SU-DHL-6 (cell line): ENCODE data around the gene GLRA3.

Experiments used
- H2AFZ ChIP-seq: fragments of 200-600 bp; sonication (generic); 2 replicates; pipeline ENCODE4 v1.6.1; 2014; ENCODE audit warnings: low read depth, mild to moderate bottlenecking, moderate library complexity, mixed read lengths, antibody characterized with exemption, low read length; ENCODE audit not compliant: severe bottlenecking
- H3F3A ChIP-seq: fragments of 200-600 bp; shearing (Covaris generic); 2 replicates; pipeline ENCODE4 v1.6.0; 2016; ENCODE audit warnings: antibody characterized with exemption, mild to moderate bottlenecking; ENCODE audit not compliant: insufficient read depth
- H3K27ac ChIP-seq: fragments of 200-600 bp; sonication (generic); 2 replicates; pipeline ENCODE4 v1.5.1; 2016; ENCODE audit warnings: low read depth, mild to moderate bottlenecking, low read length, moderate library complexity, mixed read lengths
- H3K27me3 ChIP-seq: fragments of 200-600 bp; sonication (generic), shearing (Covaris generic); 2 replicates; pipeline ENCODE4 v1.6.0; 2014; ENCODE audit warnings: mild to moderate bottlenecking, low read length
- H3K36me3 ChIP-seq: fragments of 200-600 bp; sonication (generic); 2 replicates; pipeline ENCODE4 v1.6.1; 2014; ENCODE audit warnings: mild to moderate bottlenecking, low read length, mixed read lengths
- H3K4me2 ChIP-seq: fragments of 300-600, 200-600 bp; shearing (Covaris generic), sonication (generic); 2 replicates; pipeline ENCODE4 v1.6.0; 2014; ENCODE audit warnings: low read length, low read depth, mild to moderate bottlenecking; ENCODE audit not compliant: poor library complexity, severe bottlenecking
- H3K4me3 ChIP-seq: fragments of 200-600 bp; sonication (generic); 2 replicates; pipeline ENCODE4 v1.5.1; 2014; ENCODE audit warnings: antibody characterized with exemption, low read length, mild to moderate bottlenecking, mixed read lengths; ENCODE audit not compliant: insufficient read depth, poor library complexity, severe bottlenecking
- H3K79me2 ChIP-seq: fragments of 200-600 bp; sonication (generic); 2 replicates; pipeline ENCODE4 v1.6.1; 2014; ENCODE audit warnings: mild to moderate bottlenecking, low read length, moderate library complexity; ENCODE audit not compliant: insufficient read depth
- H3K9ac ChIP-seq: fragments of 200-600 bp; sonication (generic); 2 replicates; pipeline ENCODE4 v1.7.0; 2014; ENCODE audit warnings: mild to moderate bottlenecking, low read length
- H3K9me2 ChIP-seq: fragments of 200-600 bp; sonication (generic); replicated peaks from 2 replicates; pipeline ENCODE4 v1.6.1; 2014; ENCODE audit warnings: low read length; ENCODE audit not compliant: insufficient read depth
- H3K9me3 ChIP-seq: fragments of 200-600 bp; sonication (generic); 2 replicates; pipeline ENCODE4 v1.6.1; 2014; ENCODE audit warnings: low read length, mixed read lengths; ENCODE audit not compliant: insufficient read depth
- H4K20me1 ChIP-seq: fragments of 200-600 bp; sonication (generic); 2 replicates; pipeline ENCODE4 v1.6.1; 2014; ENCODE audit warnings: low read depth, mild to moderate bottlenecking, antibody characterized with exemption, low read length, moderate library complexity, mixed read lengths
- EZH2phosphoT487 ChIP-seq: fragments of 200-600 bp; sonication (generic), shearing (Covaris generic); conservative IDR thresholded peaks from 2 replicates; pipeline ENCODE4 v1.6.1; 2018; ENCODE audit warnings: mild to moderate bottlenecking, antibody characterized with exemption, low read length, moderate library complexity, mixed read lengths
- TF ChIP-seq, protein P1 (sequence below): fragments of 200-600 bp; sonication (generic); IDR thresholded peaks from one replicate; pipeline ENCODE4 v1.5.1; 2017; ENCODE audit warnings: antibody characterized with exemption, mild to moderate bottlenecking, low read length, moderate library complexity; ENCODE audit not compliant: insufficient read depth, poor library complexity, severe bottlenecking

GLRA3 gene

DNA sequence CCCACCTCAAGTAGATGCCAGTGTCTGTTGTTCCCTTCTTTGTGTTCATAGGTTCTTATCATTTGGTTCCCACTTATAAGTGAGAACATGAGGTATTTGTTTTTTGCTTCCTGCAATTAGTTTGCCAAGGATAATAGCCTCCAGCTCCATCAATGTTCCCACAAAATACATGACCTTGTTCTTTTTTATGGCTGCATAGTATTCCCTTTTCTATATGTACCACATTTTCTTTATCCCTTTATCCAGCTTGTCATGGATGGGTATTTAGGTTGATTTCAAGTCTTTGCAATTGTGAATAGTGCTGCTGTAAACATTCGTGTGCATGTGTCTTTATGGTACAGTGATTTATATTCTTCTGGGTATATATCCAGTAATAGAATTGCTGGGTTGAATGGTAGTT is 138.4 kb downstream of the GLRA3 start:
- Histone ChIP-seq H3F3A (no peaks in the 10 kb centered on the region), H3K9me3 (no peaks in the 10 kb centered on the region), H4K20me1 (no peaks in the 10 kb centered on the region), H3K27ac (no peak overlapping the region), H2AFZ (no peak overlapping the region), H3K9me2 (no peaks in the 10 kb centered on the region), H3K9ac (no peak overlapping the region), H3K4me3 (no peak overlapping the region), H3K79me2 (no peaks in the 10 kb centered on the region), H3K27me3 (no peaks in the 10 kb centered on the region), H3K4me2 (no peak overlapping the region), H3K36me3 (no peaks in the 10 kb centered on the region)
- no peak for TF ChIP-seq EZH2phosphoT487
- TF ChIP-seq, protein P1, sequence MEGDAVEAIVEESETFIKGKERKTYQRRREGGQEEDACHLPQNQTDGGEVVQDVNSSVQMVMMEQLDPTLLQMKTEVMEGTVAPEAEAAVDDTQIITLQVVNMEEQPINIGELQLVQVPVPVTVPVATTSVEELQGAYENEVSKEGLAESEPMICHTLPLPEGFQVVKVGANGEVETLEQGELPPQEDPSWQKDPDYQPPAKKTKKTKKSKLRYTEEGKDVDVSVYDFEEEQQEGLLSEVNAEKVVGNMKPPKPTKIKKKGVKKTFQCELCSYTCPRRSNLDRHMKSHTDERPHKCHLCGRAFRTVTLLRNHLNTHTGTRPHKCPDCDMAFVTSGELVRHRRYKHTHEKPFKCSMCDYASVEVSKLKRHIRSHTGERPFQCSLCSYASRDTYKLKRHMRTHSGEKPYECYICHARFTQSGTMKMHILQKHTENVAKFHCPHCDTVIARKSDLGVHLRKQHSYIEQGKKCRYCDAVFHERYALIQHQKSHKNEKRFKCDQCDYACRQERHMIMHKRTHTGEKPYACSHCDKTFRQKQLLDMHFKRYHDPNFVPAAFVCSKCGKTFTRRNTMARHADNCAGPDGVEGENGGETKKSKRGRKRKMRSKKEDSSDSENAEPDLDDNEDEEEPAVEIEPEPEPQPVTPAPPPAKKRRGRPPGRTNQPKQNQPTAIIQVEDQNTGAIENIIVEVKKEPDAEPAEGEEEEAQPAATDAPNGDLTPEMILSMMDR = no peak

DNA sequence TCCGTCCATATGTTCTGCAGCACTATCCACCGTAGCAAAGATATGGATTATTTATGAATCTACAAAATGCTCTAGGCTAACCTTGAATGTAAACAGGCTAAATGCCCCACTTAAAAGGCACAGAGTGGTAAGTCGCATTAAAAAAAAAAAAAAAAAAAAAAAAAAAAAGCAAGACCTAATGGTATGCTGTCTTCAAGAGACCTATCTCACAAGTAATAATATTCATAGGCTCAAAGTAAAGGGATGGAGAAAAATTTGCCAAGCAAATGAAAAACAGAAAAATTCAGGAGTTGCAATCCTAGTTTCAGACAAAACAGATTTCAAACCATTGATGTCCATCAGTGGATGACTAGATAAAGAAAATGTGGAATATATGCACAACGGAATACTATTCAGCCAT is 139.4 kb downstream of the GLRA3 start:
- Histone ChIP-seq H3K27me3 (no peaks in the 10 kb centered on the region), H3K4me2 (no peak overlapping the region), H3K9ac (no peak overlapping the region), H3K36me3 (no peaks in the 10 kb centered on the region), H3K27ac (no peak overlapping the region), H3K9me2 (no peaks in the 10 kb centered on the region), H3K79me2 (no peaks in the 10 kb centered on the region), H2AFZ (no peak overlapping the region), H3F3A (no peaks in the 10 kb centered on the region), H3K4me3 (no peak overlapping the region), H4K20me1 (no peaks in the 10 kb centered on the region), H3K9me3 (no peaks in the 10 kb centered on the region)
- TF ChIP-seq, protein P1 = no peak
- no peak for TF ChIP-seq EZH2phosphoT487

DNA sequence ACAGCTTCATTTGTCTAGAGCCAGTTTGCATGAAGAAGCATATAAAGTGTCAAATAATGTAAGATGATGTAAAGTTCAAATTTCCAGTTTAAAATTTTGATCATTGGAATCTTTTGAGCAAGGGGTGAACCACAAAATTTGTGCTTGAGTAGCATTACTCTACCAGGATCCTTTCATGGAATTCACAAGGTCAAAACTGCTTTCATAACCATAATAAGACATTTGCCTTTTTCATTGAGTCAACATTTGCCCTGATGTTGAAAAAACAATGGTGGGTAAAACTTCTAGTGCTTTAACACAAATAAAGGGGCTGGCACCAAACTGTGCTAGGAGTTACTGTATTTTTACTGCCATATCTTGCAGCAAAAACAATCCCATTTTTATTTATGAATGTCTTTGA is 142.2 kb downstream of the GLRA3 start:
- Histone ChIP-seq H3K79me2 (no peaks in the 10 kb centered on the region), H3K4me3 (no peak overlapping the region), H3K9me2 (no peaks in the 10 kb centered on the region), H3K36me3 (no peaks in the 10 kb centered on the region), H3K9me3 (no peaks in the 10 kb centered on the region), H3K9ac (no peak overlapping the region), H4K20me1 (no peaks in the 10 kb centered on the region), H2AFZ (no peak overlapping the region), H3K27me3 (no peaks in the 10 kb centered on the region), H3K4me2 (no peak overlapping the region), H3K27ac (no peak overlapping the region), H3F3A (no peaks in the 10 kb centered on the region)
- TF ChIP-seq, protein P1 = no peak
- TF ChIP-seq EZH2phosphoT487 = no peak

DNA sequence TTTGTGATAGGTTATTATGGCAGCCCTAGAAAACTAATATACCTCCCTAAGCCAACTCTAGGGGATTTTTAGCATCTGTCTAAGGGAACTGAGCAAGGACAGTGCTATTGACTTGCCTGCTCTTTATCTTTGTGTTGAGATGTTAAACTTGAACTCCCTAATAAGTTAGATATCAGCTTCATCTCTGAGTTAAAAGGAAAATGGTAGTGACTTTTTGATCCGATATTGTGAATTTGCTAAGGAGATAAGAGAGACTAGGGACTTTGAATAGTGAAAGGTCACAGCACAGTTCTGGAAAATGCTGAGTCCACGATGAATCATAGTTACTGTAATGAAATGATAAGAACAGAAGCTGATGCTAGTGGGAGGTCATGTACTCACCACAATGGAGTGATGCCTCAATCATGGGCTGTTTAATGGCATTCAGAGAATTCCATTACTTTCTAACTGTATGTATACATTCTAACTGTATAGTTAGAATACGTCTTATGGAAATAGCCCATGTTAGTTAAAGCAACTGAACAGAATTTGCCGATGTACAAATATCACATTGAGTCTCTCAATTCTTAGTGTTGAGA is 147.2 kb downstream of the GLRA3 start:
- Histone ChIP-seq H3K9me3 (no peaks in the 10 kb centered on the region), H3K27ac (no peak overlapping the region), H3K9me2 (no peaks in the 10 kb centered on the region), H3K4me2 (no peak overlapping the region), H3K79me2 (no peaks in the 10 kb centered on the region), H3F3A (no peaks in the 10 kb centered on the region), H2AFZ (no peak overlapping the region), H3K4me3 (no peak overlapping the region), H3K36me3 (no peaks in the 10 kb centered on the region), H4K20me1 (no peaks in the 10 kb centered on the region), H3K27me3 (no peaks in the 10 kb centered on the region), H3K9ac (no peak overlapping the region)
- TF ChIP-seq EZH2phosphoT487 = no peak
- TF ChIP-seq, protein P1 = no peak
